ENCODE data around the gene CPNE2.

GRCh38 chr16:57141822-57142631, 49.6 kb downstream of the CPNE2 start:
- TF ChIP-seq SPI1 (IDR thresholded peaks at IDR 0.05; ENCODE audit: borderline replicate concordance, insufficient read depth, low read depth, low read length) (no peak), SIN3A (IDR thresholded peaks at IDR 0.05; ENCODE audit: low read depth, low read length) (no peak), KDM1A (IDR thresholded peaks at IDR 0.05; ENCODE audit: borderline replicate concordance) (no peak), RAD21 (IDR thresholded peaks at IDR 0.05; ENCODE audit: insufficient read depth, low read depth, low read length) (no peak), CTCF (IDR thresholded peaks at IDR 0.05 in 2 of 3, conservative IDR thresholded peaks at IDR 0.05 in 1 of 3; ENCODE audit: control insufficient read depth in 2 of 3, extremely low read depth in 1 of 3, insufficient read depth in 1 of 3, low read depth in 3 of 3, low read length in 3 of 3) (no peak), SP1 (IDR thresholded peaks at IDR 0.05; ENCODE audit: low read depth, low read length) (no peak), EZH2 (IDR thresholded peaks at IDR 0.05; ENCODE audit: borderline replicate concordance, control insufficient read depth, low read depth, low read length) (no peak), STAT3 (IDR thresholded peaks at IDR 0.05; ENCODE audit: low read depth, low read length) (no peak), RAD51 (IDR thresholded peaks at IDR 0.05) (no peak), RELA (IDR thresholded peaks at IDR 0.05; ENCODE audit: borderline replicate concordance, partially characterized antibody) (no peak)
- TF ChIP-seq, protein P1, sequence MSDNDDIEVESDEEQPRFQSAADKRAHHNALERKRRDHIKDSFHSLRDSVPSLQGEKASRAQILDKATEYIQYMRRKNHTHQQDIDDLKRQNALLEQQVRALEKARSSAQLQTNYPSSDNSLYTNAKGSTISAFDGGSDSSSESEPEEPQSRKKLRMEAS (IDR thresholded peaks at IDR 0.05; ENCODE audit: low read depth, low read length), result no peak
